Fibroblast of villous mesenchyme (primary cell): ENCODE measurements around the gene AICDA. TPM values are rescaled to one million over a fixed set of nuclear protein-coding genes. Genes with fewer than 3 reads are reported as not detected.
"Not testable (repeated sequence)": the region's sequence is repeated elsewhere in the genome, so short reads cannot be mapped to it uniquely, and the experiment has no call there.

Experiments
- DNase-seq: peaks from one replicate; pipeline ENCODE4 v3.0.0-alpha.2; 2010; ENCODE audit warnings: low read depth
- H3K4me3 ChIP-seq: 2 replicates; pipeline ENCODE4 v1.5.1; 2011; ENCODE audit warnings: low read depth, mild to moderate bottlenecking, low read length
- total RNA-seq: library from RNA; depleted of rRNA; stranded (reverse); fragments of >200 nt; gene quantifications from 2 replicates; pipeline ENCODE4 v1.2.3, GENCODE V29; 2012
- TF ChIP-seq, protein P1 (sequence below): IDR thresholded peaks from 2 replicates; pipeline ENCODE4 v1.5.1; 2012; ENCODE audit warnings: low read depth, mild to moderate bottlenecking, low read length; ENCODE audit not compliant: insufficient read depth

The AICDA gene
- total RNA-seq, 1 donor = not detected

DNA sequence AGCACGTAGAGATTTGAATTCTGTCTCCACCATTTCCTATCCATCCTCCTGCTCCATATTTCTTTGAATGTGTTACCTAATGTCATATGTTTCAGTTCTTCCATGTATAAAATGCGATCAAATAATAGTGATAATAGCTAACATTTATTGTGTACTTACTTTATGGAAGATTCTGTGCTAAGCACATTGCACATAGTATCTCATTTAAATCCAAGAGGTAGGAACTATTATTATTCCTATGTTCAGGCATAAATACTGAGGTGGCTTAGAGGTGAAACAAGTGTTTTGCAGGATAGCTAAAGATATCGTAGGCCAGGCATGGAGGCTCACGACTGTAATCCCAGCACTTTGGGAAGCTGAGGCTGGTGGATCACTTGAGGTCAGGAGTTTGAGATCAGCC, 17.5 kb upstream of the AICDA start:
- H3K4me3 ChIP-seq = no peak overlapping the region
- TF ChIP-seq, protein P1, sequence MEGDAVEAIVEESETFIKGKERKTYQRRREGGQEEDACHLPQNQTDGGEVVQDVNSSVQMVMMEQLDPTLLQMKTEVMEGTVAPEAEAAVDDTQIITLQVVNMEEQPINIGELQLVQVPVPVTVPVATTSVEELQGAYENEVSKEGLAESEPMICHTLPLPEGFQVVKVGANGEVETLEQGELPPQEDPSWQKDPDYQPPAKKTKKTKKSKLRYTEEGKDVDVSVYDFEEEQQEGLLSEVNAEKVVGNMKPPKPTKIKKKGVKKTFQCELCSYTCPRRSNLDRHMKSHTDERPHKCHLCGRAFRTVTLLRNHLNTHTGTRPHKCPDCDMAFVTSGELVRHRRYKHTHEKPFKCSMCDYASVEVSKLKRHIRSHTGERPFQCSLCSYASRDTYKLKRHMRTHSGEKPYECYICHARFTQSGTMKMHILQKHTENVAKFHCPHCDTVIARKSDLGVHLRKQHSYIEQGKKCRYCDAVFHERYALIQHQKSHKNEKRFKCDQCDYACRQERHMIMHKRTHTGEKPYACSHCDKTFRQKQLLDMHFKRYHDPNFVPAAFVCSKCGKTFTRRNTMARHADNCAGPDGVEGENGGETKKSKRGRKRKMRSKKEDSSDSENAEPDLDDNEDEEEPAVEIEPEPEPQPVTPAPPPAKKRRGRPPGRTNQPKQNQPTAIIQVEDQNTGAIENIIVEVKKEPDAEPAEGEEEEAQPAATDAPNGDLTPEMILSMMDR = no peak
- no peak for DNase-seq

GRCh38 chr12:8629486-8630033, 16.9 kb upstream of the AICDA start:
- no peak overlapping the region for H3K4me3 ChIP-seq
- TF ChIP-seq, protein P1 = no peak
- DNase-seq = peak; percentile 12

DNA sequence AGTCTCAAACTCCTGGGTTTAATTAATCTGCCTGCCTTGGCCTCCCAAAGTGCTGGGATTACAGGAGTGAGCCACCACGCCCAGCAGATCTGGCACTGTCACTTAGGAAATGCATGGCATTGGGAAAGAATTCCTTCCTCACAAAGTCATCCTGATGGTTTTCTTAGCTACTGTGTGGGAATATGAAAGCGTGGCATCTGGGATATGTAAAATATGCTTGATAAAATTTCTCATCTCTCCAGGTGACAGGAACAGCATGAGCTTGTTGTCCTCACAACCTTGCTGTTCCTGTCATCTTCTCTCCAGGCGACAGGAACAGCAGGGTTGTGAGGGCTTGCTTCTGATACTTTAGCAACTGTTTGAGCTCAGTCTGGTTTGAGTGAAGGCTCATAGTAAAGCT, 16.1 kb upstream of the AICDA start:
- TF ChIP-seq, protein P1 = no peak
- H3K4me3 ChIP-seq = no peak overlapping the region
- no peak for DNase-seq

GRCh38 chr12:8624750-8625149, 12.1 kb upstream of the AICDA start:
- DNase-seq, H3K4me3 ChIP-seq: not testable (repeated sequence)

GRCh38 chr12:8622646-8623045, 10.0 kb upstream of the AICDA start:
- TF ChIP-seq, protein P1 = no peak
- H3K4me3 ChIP-seq = no peak overlapping the region
- DNase-seq = no peak

GRCh38 chr12:8615206-8615605, 2.5 kb upstream of the AICDA start:
- TF ChIP-seq, protein P1 = no peak
- no peak for DNase-seq
- H3K4me3 ChIP-seq = no peak overlapping the region

GRCh38 chr12:8613881-8614280, 1.2 kb upstream of the AICDA start:
- DNase-seq, H3K4me3 ChIP-seq: not testable (repeated sequence)

- peak overlapping the region; percentile 21 for H3K4me3 ChIP-seq
- TF ChIP-seq, protein P1 = peak; percentile 77
- DNase-seq = peak; percentile 43
Observed at GRCh38 chr12:8609061-8609570, 3.5 kb downstream of the AICDA start.
